K562 (cell line): Measurements from ENCODE around the gene NKX1-2. TPM values are rescaled to one million over a fixed set of nuclear protein-coding genes. Genes with fewer than 3 reads are reported as not detected.

Experiments used
- ATAC-seq: fragments of 200-7000 bp; cut with Tn5 transposase; 3 replicates; pipeline ENCODE4 v1.9.1; 2020; ENCODE audit warnings: moderate library complexity
- BruUV-seq: library from RNA; stranded (reverse); fragments of 400-500 nt; replicated peaks from 2 replicates; lab custom pipeline; 2021; lab: Mats Ljungman, UMichigan
- CTCF ChIA-PET: fragments of 300-600 bp; formaldehyde crosslinking; extraction: SDS; loops from one replicate; lab custom pipeline; 2021; ENCODE audit warnings: low intra/inter-chr PET ratio; lab: Yijun Ruan, JAX
- POLR2A ChIA-PET: fragments of 300-600, 350-650 bp; sonication (Branson Sonifier 250); formaldehyde crosslinking; extraction: SDS; loops from one replicate; lab custom pipeline; 2021; ENCODE audit warnings: antibody characterized with exemption, inconsistent platforms; lab: Yijun Ruan, JAX
- DNase-seq, 4 experiments: peaks; one replicate each; pipeline versions ENCODE4 v3.0.0 to v3.0.0-alpha.2; 2011 to 2018; ENCODE audit warnings: low spot score in 3 of 4, mixed read lengths in 3 of 4; ENCODE audit errors: extremely low read depth in 1 of 4
- FAIRE-seq: peaks from 2 replicates; lab custom pipeline; 2011; peaks lifted over from hg19 to GRCh38; lab: Jason Lieb, UNC
- H2AFZ ChIP-seq: 2 replicates; pipeline ENCODE4 v1.6.0; 2011; ENCODE audit warnings: low read depth, low read length, control low read depth, inconsistent platforms
- H3K27ac ChIP-seq: fragments of 200-600 bp; 3 replicates; pipeline ENCODE4 v1.8.0; 2011; ENCODE audit warnings: low read depth, mild to moderate bottlenecking, control low read depth, inconsistent platforms, low read length, moderate library complexity, mixed read lengths; ENCODE audit errors: extremely low read depth
- H3K27me3 ChIP-seq, 2 experiments: fragments of 300-600 bp in 1 of 2; 2 replicates in 1 of 2; 3 replicates in 1 of 2; pipeline versions ENCODE4 v1.6.0 to v1.8.0; 2011; ENCODE audit warnings: inconsistent platforms in 2 of 2, low read length in 2 of 2, mild to moderate bottlenecking in 1 of 2, mixed read lengths in 1 of 2, moderate library complexity in 1 of 2; ENCODE audit not compliant: control insufficient read depth in 2 of 2, insufficient read depth in 2 of 2
- H3K36me3 ChIP-seq: fragments of 300-600 bp; 3 replicates; pipeline ENCODE4 v1.8.0; 2011; ENCODE audit warnings: mild to moderate bottlenecking, low read length, inconsistent platforms; ENCODE audit not compliant: control insufficient read depth, insufficient read depth
- H3K4me1 ChIP-seq, 2 experiments: fragments of 200-600 bp in 1 of 2; replicated peaks in 1 of 2; 2 replicates in 1 of 2; 3 replicates in 1 of 2; pipeline versions ENCODE4 v1.5.1 to v1.8.0; 2011; ENCODE audit warnings: inconsistent platforms in 2 of 2, low read length in 2 of 2, mild to moderate bottlenecking in 1 of 2, mixed read lengths in 1 of 2, moderate library complexity in 1 of 2; ENCODE audit not compliant: control insufficient read depth in 2 of 2, insufficient read depth in 2 of 2
- H3K4me2 ChIP-seq: 2 replicates; pipeline ENCODE4 v1.6.1; 2011; ENCODE audit warnings: low read length, control low read depth, inconsistent platforms, mixed read lengths; ENCODE audit not compliant: insufficient read depth
- H3K4me3 ChIP-seq: fragments of 200-600 bp; sonication (generic), shearing (Covaris generic); 2 replicates; pipeline ENCODE4 v1.5.1; 2016; ENCODE audit warnings: control low read depth, inconsistent platforms
- H3K79me2 ChIP-seq: fragments of 200-600 bp; 3 replicates; pipeline ENCODE4 v1.8.0; 2011; ENCODE audit warnings: low read length, inconsistent platforms; ENCODE audit not compliant: control insufficient read depth, insufficient read depth
- H3K9ac ChIP-seq, 2 experiments: 2 replicates each; pipeline versions ENCODE4 v1.6.0 to v1.6.1; 2011; ENCODE audit warnings: low read depth in 2 of 2, low read length in 2 of 2, control low read depth in 1 of 2, inconsistent platforms in 1 of 2, mild to moderate bottlenecking in 1 of 2, mixed read lengths in 1 of 2; ENCODE audit not compliant: insufficient read depth in 1 of 2
- H3K9me1 ChIP-seq: one replicate; pipeline ENCODE4 v1.6.0; 2011; ENCODE audit warnings: inconsistent platforms, mild to moderate bottlenecking, low read length, moderate library complexity; ENCODE audit not compliant: control insufficient read depth, insufficient read depth
- H3K9me3 ChIP-seq: replicated peaks from 2 replicates; pipeline ENCODE4 v1.5.1; 2011; ENCODE audit warnings: low read depth, low read length, inconsistent platforms; ENCODE audit not compliant: control insufficient read depth, insufficient read depth
- H4K20me1 ChIP-seq: replicated peaks from 2 replicates; pipeline ENCODE4 v1.6.1; 2011; ENCODE audit warnings: low read length, inconsistent platforms, mixed read lengths; ENCODE audit not compliant: control insufficient read depth, insufficient read depth
- ARHGAP35 ChIP-seq: fragments of 450-650 bp; IDR thresholded peaks from 2 replicates; pipeline ENCODE4 v1.6.1; 2018; ENCODE audit not compliant: partially characterized antibody
- ATF1 ChIP-seq, 2 experiments: fragments of 450-650 bp in 1 of 2; IDR thresholded peaks; 2 replicates each; pipeline ENCODE4 v1.6.1; 2016; ENCODE audit warnings: missing compliant biosample characterization in 1 of 2, missing genetic modification characterization in 1 of 2
- CEBPG ChIP-seq, 3 experiments: fragments of 200-800 bp in 1 of 3; sonication (Bioruptor generic) in 1 of 3; sonication (generic) in 1 of 3; formaldehyde crosslinking in 1 of 3; IDR thresholded peaks in 2 of 3; conservative IDR thresholded peaks in 1 of 3; 2 replicates each; pipeline versions ENCODE4 v1.6.1 to v1.8.0; 2016 to 2022; ENCODE audit warnings: missing compliant biosample characterization in 2 of 3, missing genetic modification characterization in 2 of 3, mild to moderate bottlenecking in 1 of 3, missing genetic modification reagents in 1 of 3
- EGR1 ChIP-seq: fragments of 450-650 bp; conservative IDR thresholded peaks from 2 replicates; pipeline ENCODE4 v1.6.1; 2017; ENCODE audit warnings: mild to moderate bottlenecking
- FOXK2 ChIP-seq, 2 experiments: fragments of 450-650 bp; IDR thresholded peaks in 1 of 2; conservative IDR thresholded peaks in 1 of 2; 2 replicates each; pipeline ENCODE4 v1.6.1; 2016; ENCODE audit warnings: low read depth in 2 of 2, mild to moderate bottlenecking in 1 of 2
- NFIC ChIP-seq: fragments of 450-650 bp; IDR thresholded peaks from 2 replicates; pipeline ENCODE4 v1.6.1; 2017; ENCODE audit warnings: mild to moderate bottlenecking, inconsistent platforms
- NR2C2 ChIP-seq, 2 experiments: fragments of 200-800 bp in 1 of 2; sonication (Bioruptor generic) in 1 of 2; sonication (generic) in 1 of 2; formaldehyde crosslinking in 1 of 2; IDR thresholded peaks; 2 replicates each; pipeline versions ENCODE4 v1.6.1 to v1.8.0; 2016 to 2022; ENCODE audit warnings: mild to moderate bottlenecking in 1 of 2, missing compliant biosample characterization in 1 of 2, missing genetic modification characterization in 1 of 2, missing genetic modification reagents in 1 of 2
- RBM25 ChIP-seq: fragments of 200-400 bp; formaldehyde crosslinking; IDR thresholded peaks from 2 replicates; pipeline ENCODE4 v1.6.1; 2018; ENCODE audit warnings: low read length, low read depth, moderate library complexity; ENCODE audit not compliant: severe bottlenecking
- SAFB2 ChIP-seq: fragments of 200-400 bp; formaldehyde crosslinking; IDR thresholded peaks from 2 replicates; pipeline ENCODE4 v1.6.1; 2018; ENCODE audit warnings: borderline replicate concordance, low read length, low read depth, moderate library complexity; ENCODE audit not compliant: severe bottlenecking
- ZKSCAN8 ChIP-seq: fragments of 200-800 bp; sonication (Bioruptor generic); IDR thresholded peaks from 2 replicates; pipeline ENCODE4 v1.6.1; 2016; ENCODE audit warnings: missing genetic modification characterization, missing compliant biosample characterization
- ZNF444 ChIP-seq: fragments of 250-450 bp; sonication (Bioruptor Pico); IDR thresholded peaks from 2 replicates; pipeline ENCODE4 v1.4.0; 2020; ENCODE audit warnings: mild to moderate bottlenecking, moderate library complexity
- WGBS: fragments of 100-300 bp; shearing (Covaris generic); methylation state at CpG from one replicate; pipeline ENCODE4 v1.1.6; 2016; ENCODE audit warnings: low coverage, mixed read lengths; ENCODE audit not compliant: insufficient coverage; ENCODE audit errors: missing lambda C conversion rate; 5-methylcytosine and 5-hydroxymethylcytosine counted together
- in situ Hi-C: fragments of 300-500 bp; cut with MboI; formaldehyde crosslinking; loops from 4 replicates; pipeline ENCODE4 v1.15.0; 2018; ENCODE audit warnings: inconsistent platforms, mixed read lengths
- intact Hi-C: fragments of 100-400 bp; cut with micrococcal nuclease; formaldehyde crosslinking; loops from 2 replicates; pipeline ENCODE4 v1.14.2; 2022
- polyA plus RNA-seq, 8 experiments: library from polyadenylated mRNA; depleted of rRNA in 4 of 8; stranded (reverse) in 5 of 8; unstranded in 3 of 8; fragments of >200 nt; fragmentation: Nextera tagmentation in 2 of 8; fragmentation: Illumina TruSeq in 1 of 8; extraction: Ambion mirVana in 2 of 8; extraction: Trizol in 1 of 8; gene quantifications; 2 replicates each; pipeline versions ENCODE4 v1.2.1 to v1.2.3, GENCODE V29; 2011 to 2014; ENCODE audit warnings: inconsistent platforms in 1 of 8, missing spikeins in 1 of 8
- total RNA-seq, 7 experiments: library from RNA; depleted of rRNA in 6 of 7; stranded (reverse); fragments of >200 nt in 6 of 7; fragmentation: Illumina TruSeq in 2 of 7; extraction: Trizol in 2 of 7; gene quantifications; 2 replicates each; pipeline versions ENCODE4 v1.2.1 to v1.2.3, GENCODE V29; 2011 to 2021; ENCODE audit warnings: low replicate concordance in 1 of 7
- TF ChIP-seq, protein P1 (sequence below), 2 experiments: fragments of 450-650 bp; IDR thresholded peaks; 2 replicates each; pipeline ENCODE4 v1.6.1; 2016
- TF ChIP-seq, protein P2 (sequence below): fragments of 450-650 bp; IDR thresholded peaks from 2 replicates; pipeline ENCODE4 v1.6.1; 2014; ENCODE audit warnings: low read depth, mild to moderate bottlenecking, moderate library complexity, borderline replicate concordance
- TF ChIP-seq, protein P3 (sequence below): fragments of 250-450 bp; sonication (Bioruptor Pico); IDR thresholded peaks from 2 replicates; pipeline ENCODE4 v1.8.0; 2022; ENCODE audit warnings: inconsistent platforms, mild to moderate bottlenecking, moderate library complexity, borderline replicate concordance
- TF ChIP-seq, protein P4 (sequence below): sonication (generic); formaldehyde crosslinking; IDR thresholded peaks from 2 replicates; pipeline ENCODE4 v1.8.0; 2022; ENCODE audit warnings: mild to moderate bottlenecking, low read depth, missing genetic modification reagents

The NKX1-2 gene
- total and polyA plus RNA-seq, 9 of the 15 experiments (the other 6 are each of a cell fraction or from before 2014, with no cell fraction given), result not detected

DNA sequence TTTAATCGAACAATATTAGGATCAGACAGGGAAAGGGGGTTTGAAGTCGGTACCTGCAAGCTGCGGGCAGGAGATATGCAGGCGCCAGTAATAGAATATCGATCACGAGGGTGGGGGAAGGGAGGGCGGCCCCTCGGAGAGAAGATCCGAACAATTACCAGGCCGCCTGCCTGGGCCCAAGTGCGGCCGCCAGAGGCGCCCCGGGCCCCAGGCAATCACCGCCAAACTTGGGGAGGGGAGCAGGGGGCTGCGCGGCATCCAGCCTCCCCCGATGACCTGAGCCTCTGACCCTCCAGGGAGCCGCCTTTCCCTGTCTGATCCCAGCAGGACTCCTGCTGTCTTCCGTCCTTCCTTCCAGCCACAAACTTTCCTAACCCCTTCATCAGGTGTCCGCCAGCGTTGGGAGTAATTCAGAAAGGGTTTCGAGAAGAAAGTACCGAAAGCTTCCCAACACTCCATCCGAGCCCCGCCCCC is 1.1 kb downstream of the NKX1-2 start:
- H3K9me3 ChIP-seq, result no peaks in the 10 kb centered on the region
- ChIA-PET POLR2A (no interaction called here), CTCF (no interaction called here)
- H3K27me3 ChIP-seq, result no peaks in the 10 kb centered on the region
- in situ Hi-C loops, result no loop called here
- H3K4me2 ChIP-seq, result no peak overlapping the region
- no peaks in the 10 kb centered on the region for H3K79me2 ChIP-seq
- DNase-seq (no peak), FAIRE-seq (no peak), ATAC-seq (no peak)
- no peak overlapping the region for H2AFZ ChIP-seq
- intact Hi-C loops, result no loop called here
- no peak overlapping the region for H3K27ac ChIP-seq
- no peak overlapping the region for H3K4me3 ChIP-seq
- H3K9me1 ChIP-seq, result no peaks in the 10 kb centered on the region
- BruUV-seq, result no TSS peak
- H3K36me3 ChIP-seq, result no peaks in the 10 kb centered on the region
- 54% methylated on average over 6 of the region's 26 CpGs for WGBS
- H3K4me1 ChIP-seq, result peaks cover 3% of the 10 kb centered on the region in 2 experiments; a peak in 4 of 5 replicates
- H4K20me1 ChIP-seq, result no peaks in the 10 kb centered on the region
- H3K9ac ChIP-seq, result no peak overlapping the region
- TF ChIP-seq RBM25, result no peak
- TF ChIP-seq ATF1 (CRISPR knock-in tag; IDR thresholded peaks at IDR 0.05), result no peak
- no peak for TF ChIP-seq ATF1 (tag; IDR thresholded peaks at IDR 0.05)
- TF ChIP-seq NFIC, result no peak
- no peak for TF ChIP-seq FOXK2 (conservative IDR thresholded peaks at IDR 0.05 in 1 of 2, IDR thresholded peaks at IDR 0.05 in 1 of 2; ENCODE audit: low read depth in 2 of 2)
- no peak for TF ChIP-seq NR2C2 (CRISPR knock-in tag; IDR thresholded peaks at IDR 0.05)
- no peak for TF ChIP-seq NR2C2 (tag; IDR thresholded peaks at IDR 0.05)
- no peak for TF ChIP-seq CEBPG (CRISPR knock-in tag; IDR thresholded peaks at IDR 0.05)
- no peak for TF ChIP-seq CEBPG (tag; conservative IDR thresholded peaks at IDR 0.05 in 1 of 2, IDR thresholded peaks at IDR 0.05 in 1 of 2)
- TF ChIP-seq SAFB2, result no peak
- no peak for TF ChIP-seq ARHGAP35
- TF ChIP-seq, protein P1, sequence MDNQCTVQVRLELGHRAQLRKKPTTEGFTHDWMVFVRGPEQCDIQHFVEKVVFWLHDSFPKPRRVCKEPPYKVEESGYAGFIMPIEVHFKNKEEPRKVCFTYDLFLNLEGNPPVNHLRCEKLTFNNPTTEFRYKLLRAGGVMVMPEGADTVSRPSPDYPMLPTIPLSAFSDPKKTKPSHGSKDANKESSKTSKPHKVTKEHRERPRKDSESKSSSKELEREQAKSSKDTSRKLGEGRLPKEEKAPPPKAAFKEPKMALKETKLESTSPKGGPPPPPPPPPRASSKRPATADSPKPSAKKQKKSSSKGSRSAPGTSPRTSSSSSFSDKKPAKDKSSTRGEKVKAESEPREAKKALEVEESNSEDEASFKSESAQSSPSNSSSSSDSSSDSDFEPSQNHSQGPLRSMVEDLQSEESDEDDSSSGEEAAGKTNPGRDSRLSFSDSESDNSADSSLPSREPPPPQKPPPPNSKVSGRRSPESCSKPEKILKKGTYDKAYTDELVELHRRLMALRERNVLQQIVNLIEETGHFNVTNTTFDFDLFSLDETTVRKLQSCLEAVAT (IDR thresholded peaks at IDR 0.05), result no peak
- TF ChIP-seq, protein P2, sequence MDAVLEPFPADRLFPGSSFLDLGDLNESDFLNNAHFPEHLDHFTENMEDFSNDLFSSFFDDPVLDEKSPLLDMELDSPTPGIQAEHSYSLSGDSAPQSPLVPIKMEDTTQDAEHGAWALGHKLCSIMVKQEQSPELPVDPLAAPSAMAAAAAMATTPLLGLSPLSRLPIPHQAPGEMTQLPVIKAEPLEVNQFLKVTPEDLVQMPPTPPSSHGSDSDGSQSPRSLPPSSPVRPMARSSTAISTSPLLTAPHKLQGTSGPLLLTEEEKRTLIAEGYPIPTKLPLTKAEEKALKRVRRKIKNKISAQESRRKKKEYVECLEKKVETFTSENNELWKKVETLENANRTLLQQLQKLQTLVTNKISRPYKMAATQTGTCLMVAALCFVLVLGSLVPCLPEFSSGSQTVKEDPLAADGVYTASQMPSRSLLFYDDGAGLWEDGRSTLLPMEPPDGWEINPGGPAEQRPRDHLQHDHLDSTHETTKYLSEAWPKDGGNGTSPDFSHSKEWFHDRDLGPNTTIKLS, result no peak
- no peak for TF ChIP-seq ZNF444 (CRISPR knock-in tag)
- no peak for TF ChIP-seq EGR1
- TF ChIP-seq, protein P3, sequence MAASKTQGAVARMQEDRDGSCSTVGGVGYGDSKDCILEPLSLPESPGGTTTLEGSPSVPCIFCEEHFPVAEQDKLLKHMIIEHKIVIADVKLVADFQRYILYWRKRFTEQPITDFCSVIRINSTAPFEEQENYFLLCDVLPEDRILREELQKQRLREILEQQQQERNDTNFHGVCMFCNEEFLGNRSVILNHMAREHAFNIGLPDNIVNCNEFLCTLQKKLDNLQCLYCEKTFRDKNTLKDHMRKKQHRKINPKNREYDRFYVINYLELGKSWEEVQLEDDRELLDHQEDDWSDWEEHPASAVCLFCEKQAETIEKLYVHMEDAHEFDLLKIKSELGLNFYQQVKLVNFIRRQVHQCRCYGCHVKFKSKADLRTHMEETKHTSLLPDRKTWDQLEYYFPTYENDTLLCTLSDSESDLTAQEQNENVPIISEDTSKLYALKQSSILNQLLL (CRISPR knock-in tag), result no peak
- no peak for TF ChIP-seq ZKSCAN8 (CRISPR knock-in tag)
- TF ChIP-seq, protein P4, sequence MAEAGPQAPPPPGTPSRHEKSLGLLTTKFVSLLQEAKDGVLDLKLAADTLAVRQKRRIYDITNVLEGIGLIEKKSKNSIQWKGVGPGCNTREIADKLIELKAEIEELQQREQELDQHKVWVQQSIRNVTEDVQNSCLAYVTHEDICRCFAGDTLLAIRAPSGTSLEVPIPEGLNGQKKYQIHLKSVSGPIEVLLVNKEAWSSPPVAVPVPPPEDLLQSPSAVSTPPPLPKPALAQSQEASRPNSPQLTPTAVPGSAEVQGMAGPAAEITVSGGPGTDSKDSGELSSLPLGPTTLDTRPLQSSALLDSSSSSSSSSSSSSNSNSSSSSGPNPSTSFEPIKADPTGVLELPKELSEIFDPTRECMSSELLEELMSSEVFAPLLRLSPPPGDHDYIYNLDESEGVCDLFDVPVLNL (CRISPR knock-in tag), result no peak
